Endothelial cell of umbilical vein (primary cell): ENCODE measurements around the gene LINC01488. TPM values are rescaled to one million over a fixed set of nuclear protein-coding genes. Genes with fewer than 3 reads are reported as not detected.

Source experiments
- BruUV-seq: library from RNA; stranded (reverse); fragments of 400-500 nt; replicated peaks from 2 replicates; lab custom pipeline; 2021; lab: Mats Ljungman, UMichigan
- CTCF ChIA-PET: fragments of 300-600, 350-600 bp; sonication (Branson Sonifier 250); formaldehyde crosslinking; loops from one replicate; lab custom pipeline; 2021; ENCODE audit warnings: antibody characterized with exemption, inconsistent platforms; lab: Charles Lee
- POLR2A ChIA-PET: fragments of 300-600, 350-600 bp; sonication (Branson Sonifier 250); formaldehyde crosslinking; loops from one replicate; lab custom pipeline; 2021; ENCODE audit warnings: antibody characterized with exemption, inconsistent platforms; lab: Charles Lee
- DNase-seq: peaks from one replicate; pipeline ENCODE4 v3.0.0-alpha.2; 2011; ENCODE audit warnings: low read depth, low spot score
- FAIRE-seq: peaks from 2 replicates; lab custom pipeline; 2011; peaks lifted over from hg19 to GRCh38; lab: Jason Lieb, UNC
- H2AFZ ChIP-seq: 2 replicates; pipeline ENCODE4 v1.6.0; 2012; ENCODE audit warnings: low read depth, low read length, control low read depth, inconsistent platforms
- H3K27ac ChIP-seq: 2 replicates; pipeline ENCODE4 v1.5.1; 2011; ENCODE audit warnings: low read depth, mild to moderate bottlenecking, control low read depth, low read length, moderate library complexity; ENCODE audit not compliant: insufficient read depth
- H3K27me3 ChIP-seq, 2 experiments: 2 replicates each; pipeline versions ENCODE4 v1.6.0 to v1.6.1; 2011; ENCODE audit warnings: low read length in 2 of 2, mixed read lengths in 1 of 2; ENCODE audit not compliant: control insufficient read depth in 2 of 2, insufficient read depth in 2 of 2
- H3K36me3 ChIP-seq, 2 experiments: 2 replicates in 1 of 2; 3 replicates in 1 of 2; pipeline ENCODE4 v1.5.1; 2011; ENCODE audit warnings: low read length in 2 of 2, mild to moderate bottlenecking in 1 of 2, moderate library complexity in 1 of 2; ENCODE audit not compliant: control insufficient read depth in 2 of 2, insufficient read depth in 2 of 2; ENCODE audit errors: extremely low read depth in 1 of 2
- H3K4me1 ChIP-seq: 3 replicates; pipeline ENCODE4 v1.5.1; 2011; ENCODE audit warnings: mild to moderate bottlenecking, low read length; ENCODE audit not compliant: control insufficient read depth, insufficient read depth; ENCODE audit errors: extremely low read depth
- H3K4me2 ChIP-seq: 2 replicates; pipeline ENCODE4 v1.6.1; 2011; ENCODE audit warnings: low read length, control low read depth, mixed read lengths; ENCODE audit not compliant: insufficient read depth
- H3K4me3 ChIP-seq, 3 experiments: fragments of 200-600 bp in 1 of 3; sonication (generic), shearing (Covaris generic) in 1 of 3; replicated peaks in 1 of 3; 2 replicates each; pipeline ENCODE4 v1.5.1; 2011 to 2016; ENCODE audit warnings: control low read depth in 3 of 3, low read length in 3 of 3, mild to moderate bottlenecking in 2 of 3, inconsistent platforms in 1 of 3, low read depth in 1 of 3, moderate library complexity in 1 of 3; ENCODE audit not compliant: insufficient read depth in 1 of 3
- H3K79me2 ChIP-seq: 2 replicates; pipeline ENCODE4 v1.6.0; 2012; ENCODE audit warnings: low read length, inconsistent platforms; ENCODE audit not compliant: control insufficient read depth, insufficient read depth
- H3K9ac ChIP-seq: replicated peaks from 2 replicates; pipeline ENCODE3; 2011; ENCODE audit warnings: low read length, control low read depth; ENCODE audit not compliant: insufficient read depth; ENCODE audit errors: extremely low read depth
- H3K9me1 ChIP-seq: replicated peaks from 3 replicates; pipeline ENCODE4 v1.6.0; 2011; ENCODE audit warnings: mild to moderate bottlenecking, low read length; ENCODE audit not compliant: control insufficient read depth, insufficient read depth; ENCODE audit errors: extremely low read depth
- H3K9me3 ChIP-seq: replicated peaks from 2 replicates; pipeline ENCODE4 v1.5.1; 2012; ENCODE audit warnings: low read length, inconsistent platforms; ENCODE audit not compliant: control insufficient read depth, insufficient read depth
- H4K20me1 ChIP-seq: replicated peaks from 2 replicates; pipeline ENCODE3; 2011; ENCODE audit warnings: mild to moderate bottlenecking, low read length; ENCODE audit not compliant: control insufficient read depth, insufficient read depth; ENCODE audit errors: extremely low read depth
- CTCF ChIP-seq, 2 donors: IDR thresholded peaks; 1 replicate in 1 of 2; 2 replicates in 1 of 2; pipeline ENCODE4 v1.5.1; 2011; ENCODE audit warnings: low read length in 2 of 2, mild to moderate bottlenecking in 2 of 2, moderate library complexity in 2 of 2, control low read depth in 1 of 2, inconsistent platforms in 1 of 2, low read depth in 1 of 2; ENCODE audit not compliant: insufficient read depth in 1 of 2; ENCODE audit errors: extremely low read depth in 1 of 2
- EZH2 ChIP-seq: IDR thresholded peaks from 2 replicates; pipeline ENCODE4 v1.6.1; 2012; ENCODE audit warnings: borderline replicate concordance, low read depth, mild to moderate bottlenecking, moderate library complexity, low read length, inconsistent platforms; ENCODE audit not compliant: severe bottlenecking
- FOS ChIP-seq: IDR thresholded peaks from 2 replicates; pipeline ENCODE4 v1.6.1; 2011; ENCODE audit warnings: mild to moderate bottlenecking, low read length, moderate library complexity, borderline replicate concordance; ENCODE audit not compliant: insufficient read depth
- GATA2 ChIP-seq: IDR thresholded peaks from 2 replicates; pipeline ENCODE4 v1.7.0; 2011; ENCODE audit warnings: low read depth, mild to moderate bottlenecking, moderate library complexity, mixed read lengths, low read length; ENCODE audit not compliant: insufficient read length, insufficient read depth
- JUN ChIP-seq: IDR thresholded peaks from 2 replicates; pipeline ENCODE4 v1.6.1; 2011; ENCODE audit warnings: borderline replicate concordance, low read depth; ENCODE audit not compliant: insufficient read length, insufficient read depth
- MAX ChIP-seq: IDR thresholded peaks from 2 replicates; pipeline ENCODE4 v1.6.1; 2011; ENCODE audit not compliant: insufficient read depth, insufficient read length
- MYC ChIP-seq: IDR thresholded peaks from one replicate; pipeline ENCODE4 v1.6.1; 2011; ENCODE audit warnings: mild to moderate bottlenecking, low read depth, low read length
- POLR2A ChIP-seq: IDR thresholded peaks from 2 replicates; pipeline ENCODE4 v1.6.1; 2012; ENCODE audit warnings: low read depth, mild to moderate bottlenecking, control low read depth, low read length
- POLR2AphosphoS5 ChIP-seq: IDR thresholded peaks from 2 replicates; pipeline ENCODE4 v1.6.1; 2012; ENCODE audit warnings: low read depth, mild to moderate bottlenecking, control low read depth, low read length, moderate library complexity; ENCODE audit not compliant: insufficient read depth
- dilution Hi-C: fragments of 300-500 bp; cut with MboI; formaldehyde crosslinking; loops from one replicate; pipeline ENCODE4 v1.15.0; 2019; ENCODE audit warnings: low sequenced_read_pairs; ENCODE audit not compliant: extremely low pct_ligation_motif_present
- intact Hi-C: fragments of 100-400 bp; cut with micrococcal nuclease; formaldehyde crosslinking; loops from one replicate; pipeline ENCODE4 v1.10.0; 2022
- polyA plus RNA-seq, 4 experiments: library from polyadenylated mRNA; depleted of rRNA in 3 of 4; stranded (reverse) in 3 of 4; unstranded in 1 of 4; fragments of >200 nt; gene quantifications; 2 replicates each; pipeline versions ENCODE4 v1.2.1 to v1.2.3, GENCODE V29; 2011 to 2012; ENCODE audit warnings: missing spikeins in 1 of 4
- total RNA-seq: library from RNA; stranded (reverse); gene quantifications from 2 replicates; pipeline ENCODE4 v1.2.3, GENCODE V29; 2021

LINC01488 gene
- total and polyA plus RNA-seq, 2 donors (not counting 3 experiments of a cell fraction or from before 2014, with no cell fraction given) = not detected

GRCh38 chr11:69450064-69450856, 31.2 kb upstream of the LINC01488 start:
- Histone ChIP-seq H3K36me3 (no peaks in the 10 kb centered on the region), H2AFZ (no peak overlapping the region), H3K9me1 (no peaks in the 10 kb centered on the region), H3K4me1 (peaks cover 36% of the 10 kb centered on the region), H3K4me2 (peak overlapping the region; percentile 45), H3K9me3 (no peaks in the 10 kb centered on the region), H3K79me2 (no peaks in the 10 kb centered on the region), H3K9ac (peak overlapping the region; percentile 71), H3K4me3 (no peak overlapping the region), H3K27ac (peak overlapping the region; percentile 98), H3K27me3 (no peaks in the 10 kb centered on the region), H4K20me1 (no peaks in the 10 kb centered on the region)
- FAIRE-seq (peak; percentile 89), DNase-seq (peak; percentile 55)
- POLR2A ChIA-PET = interaction anchor here (0.5 to 0.7 kb wide), 2 partner anchors 47 to 151 kb away, joined by 3 to 8 read pairs; no protein-coding TSS in a partner anchor
- intact Hi-C loops (no loop called here), dilution Hi-C loops (no loop called here)
- CTCF ChIA-PET = interaction anchor here (0.9 to 3.5 kb wide), 8 partner anchors 8 to 194 kb away, joined by 3 to 14 read pairs (median 4); partner anchors contain the start of gene MYEOV
- no peak for TF ChIP-seq FOS
- no peak for TF ChIP-seq POLR2AphosphoS5
- TF ChIP-seq EZH2 = no peak
- peak; percentile 28 for TF ChIP-seq MYC
- peak; percentile 83 for TF ChIP-seq GATA2
- TSS peak; percentile 54 for BruUV-seq

GRCh38 chr11:69450857-69451220, 30.6 kb upstream of the LINC01488 start:
- Histone ChIP-seq H3K9ac (peak overlapping the region; percentile 71), H3K4me1 (peaks cover 36% of the 10 kb centered on the region), H3K9me1 (no peaks in the 10 kb centered on the region), H3K79me2 (no peaks in the 10 kb centered on the region), H3K4me3 (no peak overlapping the region), H3K27ac (peak overlapping the region; percentile 98), H3K4me2 (no peak overlapping the region), H2AFZ (no peak overlapping the region), H3K27me3 (no peaks in the 10 kb centered on the region), H3K9me3 (no peaks in the 10 kb centered on the region), H3K36me3 (no peaks in the 10 kb centered on the region), H4K20me1 (no peaks in the 10 kb centered on the region)
- dilution Hi-C loops = no loop called here
- intact Hi-C loops = no loop called here
- DNase-seq (no peak), FAIRE-seq (no peak)
- BruUV-seq = no TSS peak
- ChIA-PET CTCF (interaction anchor here (1.1 to 1.2 kb wide), 2 partner anchors 46 to 194 kb away, joined by 3 read pairs; no protein-coding TSS in a partner anchor), POLR2A (no interaction called here)
- no peak for TF ChIP-seq FOS
- TF ChIP-seq JUN = no peak
- TF ChIP-seq GATA2 = no peak
- TF ChIP-seq POLR2AphosphoS5 = no peak
- TF ChIP-seq POLR2A = no peak
- no peak for TF ChIP-seq MAX
- TF ChIP-seq CTCF (IDR thresholded peaks at IDR 0.05; ENCODE audit: extremely low read depth in 1 of 2, insufficient read depth in 1 of 2, low read depth in 1 of 2, low read length in 2 of 2) = no peak
- TF ChIP-seq EZH2 = no peak
- TF ChIP-seq MYC = no peak
